Measurements from ENCODE around the gene GRK1.

The GRK1 gene

DNA sequence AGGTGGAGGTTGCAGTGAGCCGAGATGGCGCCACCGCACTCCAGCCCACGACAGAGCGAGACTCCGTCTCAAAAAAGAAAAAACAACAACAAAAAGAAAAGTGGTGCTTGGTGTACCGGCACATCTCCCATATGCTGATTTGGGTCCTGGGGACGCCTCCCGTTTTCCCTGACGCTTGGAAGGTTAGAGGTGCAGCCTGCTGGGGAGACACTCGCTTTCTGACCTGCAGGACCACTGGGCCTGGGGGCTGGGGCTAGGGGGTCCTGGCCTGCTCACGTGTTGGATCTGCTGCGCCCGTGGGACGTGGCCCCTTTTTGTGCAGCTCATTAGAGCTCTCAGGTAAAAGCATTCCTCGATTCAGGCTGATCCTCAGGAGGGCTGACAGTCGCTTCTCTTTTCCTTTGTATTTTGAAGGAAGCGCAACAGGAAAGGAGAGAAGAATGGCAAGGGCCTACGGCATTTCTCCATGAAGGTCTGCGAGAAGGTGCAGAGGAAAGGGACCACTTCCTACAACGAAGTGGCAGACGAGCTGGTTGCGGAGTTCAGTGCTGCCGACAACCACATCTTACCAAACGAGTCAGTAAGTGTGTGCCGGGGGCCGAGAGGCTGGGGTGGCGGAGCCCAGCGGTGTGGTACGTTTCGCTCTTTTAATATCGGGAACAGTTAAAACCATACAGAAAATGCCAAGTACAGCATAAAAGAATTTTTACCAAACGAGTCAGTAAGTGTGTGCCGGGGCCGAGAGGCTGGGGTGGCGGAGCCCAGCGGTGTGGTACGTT is 34.1 kb upstream of the GRK1 start:
- DNase-seq (ENCODE audit: low read depth), result no peak

DNA sequence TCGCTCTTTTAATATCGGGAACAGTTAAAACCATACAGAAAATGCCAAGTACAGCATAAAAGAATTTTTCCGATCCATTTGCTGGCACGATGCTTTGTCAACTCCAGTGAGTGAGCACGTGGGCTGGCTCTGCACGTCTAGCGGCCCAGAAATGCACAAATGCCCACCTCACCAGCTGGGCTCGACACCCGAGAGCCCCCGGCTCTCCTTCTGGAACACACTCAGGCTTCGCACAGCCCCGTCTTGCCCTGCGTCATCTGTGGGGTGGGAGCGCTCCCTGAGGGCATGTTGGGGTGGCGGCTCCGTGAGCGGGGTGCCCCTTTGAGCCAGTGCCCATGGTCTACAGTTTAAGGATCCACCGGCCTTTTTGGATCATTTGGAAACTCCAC is 33.5 kb upstream of the GRK1 start:
- no peak for DNase-seq (ENCODE audit: low read depth)

DNA sequence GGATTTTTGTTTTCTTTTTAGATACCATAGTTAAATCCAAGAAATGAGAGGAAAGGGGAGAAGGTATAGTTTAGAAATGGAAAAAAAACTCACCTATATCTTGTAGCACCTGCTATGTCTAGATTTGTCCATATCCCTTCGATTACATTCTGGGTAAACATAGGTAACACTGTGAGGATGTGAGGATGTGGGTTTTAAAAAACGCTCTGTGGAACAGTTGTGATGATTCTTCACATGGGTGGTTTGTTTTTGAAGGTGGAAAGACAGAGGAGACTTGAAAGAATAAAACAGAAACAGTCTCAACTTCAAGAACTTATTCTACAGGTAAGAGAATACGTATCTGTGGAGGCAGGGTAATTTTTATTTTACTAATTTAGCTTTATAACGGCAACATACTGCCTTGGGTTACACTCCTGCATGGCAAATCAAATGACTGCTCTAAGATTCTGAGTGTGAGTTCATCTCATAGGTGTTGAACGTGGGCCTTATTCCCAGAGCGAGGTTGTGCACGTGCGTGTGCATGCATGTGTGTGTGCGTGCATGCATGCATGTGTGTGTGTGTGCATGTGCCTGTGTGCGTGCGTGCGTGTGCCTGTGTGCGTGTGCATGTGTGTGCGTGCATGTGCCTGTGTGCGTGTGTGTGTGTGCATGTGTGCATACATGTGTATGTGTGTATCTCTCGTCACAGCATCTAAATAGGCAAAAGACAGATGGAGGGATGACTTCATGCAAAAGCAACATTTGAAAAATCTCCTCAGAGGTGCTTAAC is 32.6 kb upstream of the GRK1 start:
- no peak for DNase-seq (ENCODE audit: low read depth)

DNA sequence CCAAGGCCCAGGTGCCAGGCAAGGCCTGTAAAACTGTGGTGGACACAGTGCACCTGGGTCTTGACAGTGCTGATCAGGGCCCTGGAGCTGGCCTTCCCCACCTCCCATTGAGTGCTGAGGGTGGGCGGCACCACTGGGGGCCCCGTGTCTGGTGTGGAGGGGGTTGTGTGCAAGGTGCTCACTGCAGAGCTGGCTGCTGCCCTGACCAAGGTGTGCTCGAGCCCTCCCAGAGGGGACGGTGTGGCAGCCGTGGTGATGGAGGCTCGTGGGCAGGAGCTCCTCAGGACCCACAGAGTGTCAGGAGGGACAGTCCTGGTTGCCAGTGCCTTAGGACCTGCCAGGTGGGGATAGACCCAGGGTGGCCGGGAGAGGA is 32.0 kb upstream of the GRK1 start:
- no peak for DNase-seq (ENCODE audit: low read depth)

DNA sequence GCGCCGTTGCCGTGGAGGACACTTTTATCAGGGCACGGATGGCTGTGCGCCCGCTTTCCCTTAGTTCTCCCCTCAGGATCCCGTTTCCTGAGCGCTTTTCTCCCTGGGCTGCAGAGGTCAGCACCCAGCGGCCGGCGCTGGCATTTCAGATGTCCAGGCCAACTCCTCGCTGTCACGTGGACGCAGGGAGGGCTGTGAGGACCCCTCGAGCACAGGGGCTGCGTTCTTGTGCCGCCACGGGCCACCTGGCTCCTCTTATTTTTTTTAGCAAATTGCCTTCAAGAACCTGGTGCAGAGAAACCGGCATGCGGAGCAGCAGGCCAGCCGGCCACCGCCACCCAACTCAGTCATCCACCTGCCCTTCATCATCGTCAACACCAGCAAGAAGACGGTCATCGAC is 31.3 kb upstream of the GRK1 start:
- no peak for DNase-seq (ENCODE audit: low read depth)

DNA sequence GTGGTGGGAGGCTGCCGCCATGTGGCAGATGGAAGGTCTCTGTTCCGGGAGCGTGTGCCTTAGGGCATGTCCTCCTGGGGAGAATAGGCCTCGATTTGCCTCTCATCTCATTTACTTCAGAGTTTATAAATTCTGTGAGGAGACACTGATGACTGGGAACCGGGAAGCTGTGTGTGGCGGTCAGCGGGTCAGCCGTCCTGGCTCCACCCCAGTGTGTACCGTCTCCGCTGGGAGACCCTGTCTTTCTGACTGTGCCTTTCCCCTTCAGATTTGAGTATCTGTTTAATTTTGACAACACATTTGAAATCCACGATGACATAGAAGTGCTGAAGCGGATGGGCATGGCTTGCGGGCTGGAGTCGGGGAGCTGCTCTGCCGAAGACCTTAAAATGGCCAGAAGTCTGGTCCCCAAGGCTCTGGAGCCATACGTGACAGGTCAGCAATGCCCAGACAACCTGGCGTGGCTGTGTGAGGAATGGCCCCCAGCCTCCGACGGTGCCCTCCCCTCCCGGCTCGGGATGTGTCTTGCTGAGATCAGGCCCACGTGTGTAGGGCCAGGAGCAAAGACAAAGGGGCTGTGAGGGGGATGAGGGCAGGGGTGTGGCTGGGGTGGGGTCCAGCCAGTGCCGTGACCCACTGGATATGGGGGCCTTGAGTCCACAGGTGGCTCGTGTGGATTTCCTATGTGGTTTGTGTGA is 30.6 kb upstream of the GRK1 start:
- DNase-seq (ENCODE audit: low read depth), result no peak

DNA sequence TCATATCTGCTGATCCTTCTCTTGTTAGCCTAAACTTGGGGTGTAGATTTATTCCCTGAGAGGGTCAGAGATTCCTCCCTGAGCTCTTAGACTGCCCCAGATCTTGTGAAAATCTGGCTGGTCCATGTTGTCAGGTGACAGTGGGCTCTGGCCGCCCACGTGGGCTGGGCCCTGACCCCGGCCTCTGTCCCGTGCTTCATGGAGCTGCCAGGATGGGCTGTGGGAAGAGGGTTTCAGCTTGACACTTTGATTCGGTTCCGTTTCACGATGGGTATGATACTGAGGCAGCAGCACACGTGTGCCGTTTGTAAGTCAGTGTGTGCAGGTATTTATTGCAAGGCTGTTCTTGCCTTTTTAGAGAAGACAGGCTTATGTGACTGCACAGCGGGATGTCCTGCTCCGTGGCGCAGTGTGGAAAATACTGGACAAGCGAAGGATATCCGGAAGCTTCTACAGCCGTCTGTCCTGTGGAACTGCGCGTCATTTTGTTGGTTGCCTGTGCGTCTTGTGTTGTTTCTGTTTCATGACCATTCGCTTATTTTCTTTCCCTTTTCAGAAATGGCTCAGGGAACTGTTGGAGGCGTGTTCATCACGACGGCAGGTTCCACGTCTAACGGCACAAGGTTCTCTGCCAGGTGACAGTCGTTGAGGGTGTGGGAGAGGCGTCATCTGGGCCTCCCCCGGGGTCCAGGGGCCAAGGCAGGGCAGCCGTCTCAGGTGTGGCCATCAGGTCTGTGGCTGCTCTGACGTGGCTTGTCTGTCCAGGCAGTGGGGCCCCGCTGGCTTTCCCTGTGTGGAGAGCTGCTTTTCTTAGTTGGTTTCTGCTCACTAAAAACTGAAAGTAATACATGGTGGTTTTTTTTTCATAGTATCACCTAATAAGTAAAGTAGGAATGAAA is 29.5 kb upstream of the GRK1 start:
- no peak for DNase-seq (ENCODE audit: low read depth)

DNA sequence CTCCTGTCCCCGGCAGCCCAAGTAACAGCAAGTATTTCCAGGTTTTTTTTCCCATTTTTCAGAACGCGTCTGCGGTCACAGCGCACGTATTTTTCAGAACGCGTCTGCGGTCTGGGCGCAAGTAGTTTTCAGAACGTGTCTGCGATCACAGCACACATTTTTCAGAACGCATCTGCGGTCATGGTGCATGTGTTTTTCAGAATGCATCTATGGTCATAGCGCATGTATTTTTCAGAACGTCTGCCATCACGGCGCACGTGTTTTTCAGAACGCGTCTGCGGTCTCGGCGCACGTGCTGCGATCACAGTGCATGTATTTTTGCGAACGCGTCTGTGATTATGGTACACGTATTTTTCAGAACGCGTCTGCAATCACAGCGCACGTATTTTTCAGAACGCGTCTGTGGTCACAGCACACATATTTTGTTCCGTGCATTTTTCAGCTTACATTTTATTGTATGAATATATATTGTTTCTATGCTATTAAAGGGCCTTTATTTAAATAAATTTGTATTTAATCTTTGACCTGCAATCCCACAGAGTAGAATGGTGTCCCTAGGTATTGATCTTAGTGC is 28.8 kb upstream of the GRK1 start:
- no peak for DNase-seq (ENCODE audit: low read depth)

DNA sequence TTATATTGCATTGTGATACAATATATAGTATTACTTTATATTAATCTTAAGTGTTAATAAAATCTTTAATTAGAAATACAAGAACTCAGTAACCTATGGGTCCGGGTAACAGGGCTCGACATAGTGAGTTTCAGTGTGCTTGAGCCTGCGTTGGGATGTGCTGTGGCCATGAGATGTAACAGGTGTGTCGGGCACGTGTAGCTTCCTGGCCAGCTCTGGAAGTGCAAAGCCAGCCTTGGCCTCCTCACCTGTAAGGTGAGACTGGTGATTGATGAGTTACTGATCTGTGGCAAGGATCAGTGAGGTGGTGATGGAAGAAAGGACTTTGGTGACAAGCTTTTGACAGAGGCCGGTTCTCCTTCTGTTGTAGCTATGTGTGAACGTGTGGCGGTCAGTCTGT is 28.2 kb upstream of the GRK1 start:
- no peak for DNase-seq (ENCODE audit: low read depth)

DNA sequence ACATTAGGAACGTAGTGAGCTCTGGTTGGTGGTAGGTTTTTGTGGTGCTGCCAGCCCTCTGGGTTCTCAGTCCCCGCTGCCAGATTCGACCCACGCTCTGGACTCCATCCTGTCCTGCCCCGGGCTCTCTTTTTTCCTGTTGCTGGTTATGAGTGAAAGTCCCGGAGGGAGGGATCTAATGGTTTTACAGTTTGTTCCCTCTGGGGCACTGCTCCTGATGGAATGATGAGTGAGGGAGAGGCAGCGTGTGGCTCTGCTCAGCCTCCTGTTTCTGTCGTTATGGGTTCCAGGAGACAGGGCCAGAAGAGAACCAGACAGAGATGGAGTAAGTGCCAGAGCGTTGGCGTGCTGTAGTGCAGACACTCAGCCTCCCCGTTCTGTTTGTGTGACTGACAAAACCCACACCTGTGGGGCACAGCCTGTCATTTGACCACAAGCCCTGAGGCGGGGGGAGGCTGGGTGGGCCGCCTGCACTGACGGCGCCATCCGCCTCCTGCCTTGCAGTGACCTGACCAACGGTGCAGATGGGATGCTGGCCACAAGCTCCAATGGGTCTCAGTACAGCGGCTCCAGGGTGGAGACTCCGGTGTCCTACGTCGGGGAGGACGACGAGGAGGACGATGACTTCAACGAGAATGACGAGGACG is 27.3 kb upstream of the GRK1 start:
- no peak for DNase-seq (ENCODE audit: low read depth)

DNA sequence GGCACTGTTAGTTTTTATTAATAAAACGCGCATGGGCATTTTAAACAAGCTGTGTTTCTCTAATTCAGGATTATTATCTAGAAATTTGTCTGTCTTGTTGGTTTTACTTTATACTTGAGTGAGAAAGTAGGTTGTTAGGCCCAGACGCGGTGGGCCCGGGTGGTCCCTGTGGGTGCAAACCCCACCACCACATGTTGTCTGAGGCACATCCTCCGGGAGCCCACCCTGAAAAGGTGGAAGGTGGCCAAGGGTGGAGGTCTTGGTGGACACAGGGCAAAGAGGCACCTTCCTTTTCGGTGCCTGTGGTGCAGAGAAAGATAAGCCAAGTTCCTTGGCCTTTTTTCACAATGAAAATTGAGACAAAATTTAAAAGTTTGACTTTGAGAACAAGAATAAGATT is 25.6 kb upstream of the GRK1 start:
- DNase-seq (ENCODE audit: low read depth), result no peak

DNA sequence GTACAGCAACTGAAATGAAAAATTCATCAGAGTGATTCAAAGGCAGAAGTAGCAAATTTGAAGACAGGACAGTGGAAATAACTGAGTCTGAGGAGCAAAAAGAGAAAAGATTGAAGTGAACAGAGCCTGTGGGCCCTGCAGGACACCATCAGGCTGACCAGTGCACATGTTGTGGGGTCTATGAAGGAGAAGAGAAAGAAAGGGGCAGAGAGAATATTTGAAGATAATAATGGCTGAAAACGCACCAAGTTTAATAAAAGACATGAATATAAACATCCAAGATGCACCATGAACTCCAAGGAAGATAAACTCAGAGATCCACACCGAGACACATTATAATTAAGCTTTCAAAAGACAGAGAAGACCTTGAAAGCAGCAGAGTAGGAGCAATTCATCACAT is 24.5 kb upstream of the GRK1 start:
- no peak for DNase-seq (ENCODE audit: low read depth)

DNA sequence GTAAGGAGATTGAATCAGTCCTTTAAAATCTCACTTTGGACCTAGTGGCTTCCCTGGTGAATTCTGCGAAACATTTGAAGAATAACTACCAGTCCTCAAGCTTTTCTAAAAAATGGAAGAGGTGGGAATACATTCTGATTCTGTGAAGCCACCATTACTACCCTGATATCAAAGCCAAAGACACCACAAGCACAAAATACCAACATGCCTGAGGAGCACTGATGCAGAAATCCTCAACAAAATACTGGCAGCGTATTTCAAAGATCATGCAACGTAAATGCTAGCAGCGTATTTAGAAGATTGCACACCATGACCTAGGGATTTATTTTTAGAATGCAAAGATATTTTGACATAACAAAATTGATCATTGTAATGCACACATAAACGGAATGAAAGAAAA is 23.4 kb upstream of the GRK1 start:
- DNase-seq (ENCODE audit: low read depth), result no peak

DNA sequence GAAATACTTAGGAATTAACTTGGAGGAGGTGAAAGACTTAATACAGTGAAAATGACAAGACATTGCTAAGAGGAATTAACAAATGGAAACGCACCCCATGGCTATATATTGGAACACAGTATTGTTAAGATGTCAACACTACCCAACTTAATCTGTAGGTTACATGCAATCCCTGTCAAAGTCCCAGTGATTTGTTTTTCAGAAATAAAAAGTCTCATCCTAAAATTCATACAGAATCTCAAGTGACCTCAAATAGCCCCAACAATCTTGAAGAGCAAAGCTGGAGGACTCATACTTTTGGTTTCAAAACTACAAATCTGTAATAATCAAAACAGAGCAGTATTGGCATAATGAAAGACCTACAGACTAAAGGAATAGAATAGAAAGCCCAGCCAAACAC is 22.2 kb upstream of the GRK1 start:
- no peak for DNase-seq (ENCODE audit: low read depth)

DNA sequence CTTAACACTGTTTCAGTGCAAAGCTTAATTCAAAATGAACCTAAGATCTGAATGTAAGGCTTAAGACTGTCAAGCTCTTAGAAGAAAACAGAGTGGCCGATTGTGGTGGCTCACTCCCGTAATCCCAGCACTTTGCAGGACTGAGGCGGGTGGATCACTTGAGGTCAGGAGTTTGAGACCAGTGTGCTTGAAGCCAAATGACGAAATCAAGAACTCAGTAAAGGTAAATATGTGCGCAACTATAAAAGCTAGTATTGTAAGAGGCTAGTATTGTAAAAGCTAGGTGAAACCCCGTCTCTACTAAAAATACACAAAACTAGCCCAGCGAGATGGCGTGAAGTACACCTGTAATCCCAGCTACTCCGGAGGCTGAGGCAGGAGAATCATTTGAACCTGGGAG is 21.7 kb upstream of the GRK1 start:
- no peak for DNase-seq (ENCODE audit: low read depth)

DNA sequence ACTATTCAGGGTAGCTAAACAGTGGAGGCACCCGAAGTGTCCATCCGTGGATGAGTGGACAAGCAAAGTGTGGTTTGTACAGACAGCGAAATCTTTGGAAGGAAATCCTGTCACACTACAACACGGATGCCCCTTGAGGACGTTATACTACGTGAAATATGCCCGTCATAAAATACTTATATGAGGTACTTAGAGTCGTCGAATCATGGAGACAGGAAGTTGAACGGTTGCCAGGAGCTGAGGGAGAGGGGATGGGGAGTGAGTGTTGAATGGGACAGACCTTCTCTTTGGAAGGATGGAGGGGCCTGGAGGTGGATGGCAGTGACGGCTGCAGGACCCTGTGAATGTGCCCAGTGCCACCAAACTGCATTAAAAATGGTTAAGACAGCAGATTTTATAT is 20.6 kb upstream of the GRK1 start:
- DNase-seq (ENCODE audit: low read depth), result no peak

DNA sequence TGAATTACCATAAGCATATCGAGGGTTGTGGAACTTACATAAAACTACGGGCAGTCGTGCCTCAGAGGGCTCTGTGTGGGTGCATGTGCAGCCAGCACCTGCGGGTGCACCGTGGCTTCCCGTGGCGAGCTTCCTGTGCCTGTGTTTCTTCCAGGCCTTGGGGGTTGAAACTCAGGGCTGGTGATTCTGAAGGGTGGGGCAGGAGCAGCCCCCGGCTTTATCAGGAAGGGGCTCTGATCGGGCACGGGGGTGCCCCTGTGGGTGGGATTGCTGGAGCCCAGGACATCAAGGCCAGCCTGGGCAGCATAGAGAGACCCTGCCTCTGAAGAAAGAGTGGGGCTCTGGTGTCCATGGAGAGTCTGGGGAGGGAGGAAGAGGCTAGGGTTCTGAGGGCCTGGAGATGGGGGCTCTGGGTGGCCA is 20.1 kb upstream of the GRK1 start:
- no peak for DNase-seq (ENCODE audit: low read depth)

DNA sequence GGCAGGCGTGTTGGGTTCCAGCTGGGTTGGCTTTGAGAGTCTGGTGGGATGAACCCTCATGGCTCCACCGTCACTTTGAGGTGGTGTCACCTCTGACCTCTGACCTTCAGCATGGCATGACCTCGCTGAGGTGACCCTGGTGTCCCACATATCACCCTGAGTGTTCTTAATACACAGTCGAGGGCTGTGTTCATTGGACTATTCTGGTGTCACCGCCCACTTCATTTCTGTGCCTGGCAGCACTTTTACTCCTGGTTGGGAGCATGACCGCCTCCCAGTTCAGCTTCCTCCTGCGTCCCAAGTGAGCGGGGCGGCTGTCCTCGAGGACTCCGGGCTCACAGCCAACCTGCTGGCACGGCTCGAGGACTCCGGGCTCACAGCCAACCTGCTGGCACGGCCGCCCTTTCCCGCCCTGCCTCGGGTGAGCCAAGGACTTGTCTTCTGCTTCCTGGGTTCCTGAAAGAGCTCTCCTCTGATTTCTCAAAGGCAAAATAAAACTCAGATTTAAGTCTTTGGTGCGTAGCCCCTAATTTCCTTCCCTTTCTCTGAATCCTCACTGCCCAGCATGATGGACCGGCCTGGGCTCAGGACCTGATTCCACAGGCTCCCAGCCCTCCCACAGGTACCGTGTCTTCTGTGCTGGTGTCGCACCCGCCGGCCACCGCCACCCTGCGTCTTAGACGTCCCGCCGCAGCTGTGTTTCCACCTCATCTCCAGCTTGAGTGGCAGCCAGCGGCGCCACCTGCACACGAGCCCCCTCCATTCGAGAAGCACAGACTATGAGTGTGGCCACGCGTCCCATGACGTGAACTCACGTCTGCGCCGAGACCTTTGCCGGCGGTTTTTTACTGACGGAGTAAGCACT is 19.4 kb upstream of the GRK1 start:
- DNase-seq (ENCODE audit: low read depth), result no peak

DNA sequence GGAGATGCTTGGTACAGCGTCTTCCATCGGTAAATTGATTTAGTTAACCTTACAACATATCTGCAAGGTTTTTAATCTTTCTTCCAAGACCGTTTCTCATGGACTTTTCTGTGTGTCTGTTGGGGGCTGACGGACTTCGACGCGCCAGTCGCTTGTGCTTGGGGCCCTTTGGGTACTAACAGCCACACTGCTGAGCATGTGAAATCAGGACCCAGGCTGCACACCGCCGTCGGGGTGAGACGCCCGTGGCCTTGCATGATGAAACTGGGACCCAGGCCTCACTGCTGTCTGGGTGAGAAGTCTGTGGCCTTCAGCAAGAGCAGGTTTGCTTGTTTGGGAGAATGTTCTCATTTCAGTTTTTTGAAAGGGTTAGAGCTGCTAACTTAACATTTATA is 18.8 kb upstream of the GRK1 start:
- DNase-seq (ENCODE audit: low read depth), result no peak

DNA sequence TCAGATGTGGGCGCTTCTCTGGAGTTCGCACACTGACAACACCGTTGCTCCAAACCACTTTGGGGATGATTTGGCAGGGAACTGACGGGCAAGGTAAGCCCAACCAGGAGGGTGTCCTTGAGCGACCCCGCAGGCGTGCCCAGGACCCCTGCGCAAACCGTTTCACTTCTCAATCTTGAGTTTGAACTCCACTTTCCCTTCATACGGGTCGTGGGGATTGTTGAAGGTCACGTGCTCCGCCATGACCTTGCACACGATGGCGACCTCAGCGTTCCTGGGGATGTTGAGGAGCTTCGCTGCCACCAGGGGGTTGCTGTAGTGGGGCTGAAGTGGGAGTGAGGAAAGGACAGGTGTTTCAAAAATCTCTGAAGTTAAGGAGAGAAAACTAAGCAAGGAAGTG is 17.8 kb upstream of the GRK1 start:
- no peak for DNase-seq (ENCODE audit: low read depth)

All from stimulated activated CD8-positive, alpha-beta memory T cell treated with anti-CD3 and anti-CD28 coated beads, Interleukin-15, amount 100 ng/mL, for 24 hours (primary cell).